OCI-LY3 (cell line): ENCODE measurements around the gene TRIM43.
"Not testable (repeated sequence)": the region's sequence is repeated elsewhere in the genome, so short reads cannot be mapped to it uniquely, and the experiment has no call there.

Experiments used
- H2AFZ ChIP-seq: fragments of 200-600, 300-600 bp; shearing (Covaris generic); 2 replicates; pipeline ENCODE4 v1.6.0; 2014; ENCODE audit warnings: antibody characterized with exemption, low read depth, low read length
- H3K27ac ChIP-seq: fragments of 200-600, 300-600 bp; sonication (generic); 2 replicates; pipeline ENCODE4 v1.5.1; 2014; ENCODE audit warnings: mild to moderate bottlenecking, low read length, moderate library complexity, mixed read lengths
- H3K27me3 ChIP-seq: fragments of 200-600, 300-600 bp; sonication (generic); 2 replicates; pipeline ENCODE4 v1.6.1; 2014; ENCODE audit warnings: low read depth, low read length, mixed read lengths
- H3K36me3 ChIP-seq: fragments of 200-600, 300-600 bp; sonication (generic); replicated peaks from 2 replicates; pipeline ENCODE3; 2014; ENCODE audit warnings: low read depth, low read length, mixed read lengths
- H3K4me1 ChIP-seq: fragments of 300-600, 200-600 bp; sonication (generic); 2 replicates; pipeline ENCODE4 v1.6.1; 2014; ENCODE audit warnings: low read length, mixed read lengths
- H3K4me2 ChIP-seq: fragments of 200-600, 300-600 bp; sonication (generic); 2 replicates; pipeline ENCODE4 v1.6.1; 2014; ENCODE audit warnings: low read length, mixed read lengths
- H3K4me3 ChIP-seq: fragments of 300-600, 200-600 bp; sonication (generic); 2 replicates; pipeline ENCODE4 v1.5.1; 2014; ENCODE audit warnings: antibody characterized with exemption, mild to moderate bottlenecking, low read length, moderate library complexity
- H3K79me2 ChIP-seq: fragments of 300-600, 200-600 bp; shearing (Covaris generic); 2 replicates; pipeline ENCODE4 v1.6.1; 2014; ENCODE audit warnings: mild to moderate bottlenecking, low read length, mixed read lengths
- H3K9ac ChIP-seq: fragments of 300-600, 200-600 bp; shearing (Covaris generic); 2 replicates; pipeline ENCODE4 v1.6.0; 2014; ENCODE audit warnings: mild to moderate bottlenecking, low read length, moderate library complexity
- H3K9me3 ChIP-seq: fragments of 200-600, 300-600 bp; shearing (Covaris generic); 2 replicates; pipeline ENCODE4 v1.6.1; 2014; ENCODE audit warnings: low read length, mixed read lengths; ENCODE audit not compliant: insufficient read depth
- H4K20me1 ChIP-seq: fragments of 200-600, 300-600 bp; sonication (generic); 2 replicates; pipeline ENCODE4 v1.6.1; 2016; ENCODE audit warnings: low read length, mixed read lengths; ENCODE audit not compliant: insufficient read depth

TRIM43 gene

DNA sequence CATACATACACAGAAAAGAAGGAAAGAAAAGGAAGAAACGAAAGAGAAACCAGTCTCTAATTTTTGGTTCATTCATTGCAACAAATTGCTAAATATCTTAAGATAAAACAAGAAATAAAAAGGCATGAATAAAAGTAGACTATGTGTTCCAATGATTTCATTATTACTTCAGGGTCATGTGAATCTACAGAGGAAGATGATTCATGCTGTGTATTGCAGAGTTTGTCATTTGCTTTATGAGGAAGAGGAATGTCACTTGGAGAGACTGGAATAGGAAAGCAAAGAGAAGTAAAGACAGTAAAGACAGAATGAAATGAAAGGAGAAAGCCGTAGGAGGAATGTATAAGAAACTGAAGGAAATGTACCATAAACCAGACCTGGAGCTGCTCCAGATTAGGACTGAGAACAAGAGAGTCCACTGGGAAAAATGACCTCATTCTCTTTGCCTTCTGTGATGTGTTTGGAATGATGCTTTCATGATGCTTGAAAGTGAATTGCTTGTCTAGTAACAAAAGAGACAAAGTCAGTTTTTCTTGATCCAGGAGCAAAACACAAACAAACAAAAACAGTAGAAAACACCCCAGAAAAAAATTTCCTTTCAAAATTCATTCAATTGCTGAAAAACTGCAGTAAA is 41.9 kb downstream of the TRIM43 start:
- not testable (repeated sequence) for H3K4me1 ChIP-seq, H3K9me3 ChIP-seq, H4K20me1 ChIP-seq, H3K27ac ChIP-seq, H2AFZ ChIP-seq, H3K36me3 ChIP-seq, H3K4me2 ChIP-seq, H3K79me2 ChIP-seq, H3K4me3 ChIP-seq, H3K27me3 ChIP-seq, H3K9ac ChIP-seq

DNA sequence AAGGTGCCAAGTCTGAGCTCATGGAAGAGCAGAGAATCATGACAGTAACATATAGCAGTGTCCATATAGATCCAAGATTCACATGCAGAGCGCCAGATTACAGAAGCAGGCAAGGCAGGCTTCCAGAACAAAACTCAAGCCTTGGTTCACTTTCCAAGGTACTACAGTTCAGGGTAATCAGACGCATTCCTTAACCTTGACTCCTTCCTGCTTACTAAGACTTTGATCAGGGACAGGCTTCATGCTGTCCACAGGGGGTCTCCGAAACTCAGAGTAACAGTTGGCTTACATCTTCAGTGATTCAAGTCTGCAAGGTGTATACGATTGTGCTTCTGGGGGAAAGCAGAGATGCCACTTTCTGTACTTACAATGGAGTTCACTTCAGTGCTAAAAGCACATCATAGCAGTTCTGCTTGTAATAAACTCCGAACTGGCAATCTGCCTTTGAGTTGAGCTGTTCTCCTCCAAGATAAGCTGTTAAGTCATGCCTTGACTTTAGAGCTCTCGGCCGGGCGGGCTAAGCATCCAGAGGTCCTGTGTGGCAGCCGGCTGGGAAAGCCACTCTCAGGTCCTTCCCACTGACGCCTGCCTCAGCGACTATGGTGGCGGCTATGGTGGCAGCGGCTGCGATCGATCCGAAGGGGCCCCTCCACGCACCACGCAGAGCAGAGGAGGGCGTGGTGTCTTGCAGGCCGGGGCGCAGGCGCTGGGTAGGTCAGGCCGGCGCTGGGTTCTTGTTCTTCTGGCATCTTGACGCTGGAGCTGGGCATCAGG is 48.9 kb downstream of the TRIM43 start:
- not testable (repeated sequence) for H3K36me3 ChIP-seq, H3K9me3 ChIP-seq, H3K27me3 ChIP-seq, H3K4me3 ChIP-seq, H2AFZ ChIP-seq, H4K20me1 ChIP-seq, H3K4me1 ChIP-seq, H3K27ac ChIP-seq, H3K79me2 ChIP-seq, H3K9ac ChIP-seq, H3K4me2 ChIP-seq

DNA sequence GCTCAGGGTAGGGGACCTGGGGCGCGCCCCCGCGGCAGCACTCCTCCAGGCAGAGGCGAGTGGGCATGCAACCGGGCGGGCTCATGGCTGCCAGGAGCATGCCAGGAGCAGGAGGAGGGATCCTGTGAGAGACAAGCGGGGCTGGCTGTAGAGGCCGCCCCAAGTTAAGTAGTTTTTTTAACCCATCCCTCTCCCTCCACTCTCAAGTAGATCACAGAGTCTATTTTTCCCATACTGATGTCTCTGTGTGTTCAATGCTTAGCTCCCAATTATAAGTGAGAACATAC is 49.4 kb downstream of the TRIM43 start:
- H2AFZ ChIP-seq, H3K27me3 ChIP-seq, H3K79me2 ChIP-seq, H3K9ac ChIP-seq, H3K4me2 ChIP-seq, H3K36me3 ChIP-seq, H3K27ac ChIP-seq, H3K9me3 ChIP-seq, H3K4me3 ChIP-seq, H4K20me1 ChIP-seq, H3K4me1 ChIP-seq: not testable (repeated sequence)

DNA sequence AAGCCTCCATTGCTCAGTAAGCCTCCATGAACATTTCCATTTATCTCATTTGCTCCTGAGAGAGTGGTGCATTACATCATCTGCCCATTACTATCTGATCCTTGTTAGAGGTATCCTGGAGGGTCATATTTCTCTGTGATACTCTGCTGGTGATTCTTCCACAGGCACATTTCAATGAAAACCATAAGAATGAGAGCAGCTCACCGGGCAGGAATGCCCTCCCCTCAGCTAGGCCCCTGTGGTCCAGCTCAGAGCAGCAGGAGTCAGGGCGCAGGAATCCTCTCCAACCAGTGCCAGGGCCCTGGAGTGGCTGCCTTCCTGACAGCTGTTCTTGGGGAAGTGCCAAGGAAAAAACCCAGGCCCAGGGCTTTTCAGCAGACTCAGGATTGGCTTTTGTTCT is 50.0 kb downstream of the TRIM43 start:
- not testable (repeated sequence) for H3K27me3 ChIP-seq, H3K4me1 ChIP-seq, H4K20me1 ChIP-seq, H3K9ac ChIP-seq, H3K79me2 ChIP-seq, H3K4me2 ChIP-seq, H2AFZ ChIP-seq, H3K4me3 ChIP-seq, H3K36me3 ChIP-seq, H3K27ac ChIP-seq, H3K9me3 ChIP-seq

DNA sequence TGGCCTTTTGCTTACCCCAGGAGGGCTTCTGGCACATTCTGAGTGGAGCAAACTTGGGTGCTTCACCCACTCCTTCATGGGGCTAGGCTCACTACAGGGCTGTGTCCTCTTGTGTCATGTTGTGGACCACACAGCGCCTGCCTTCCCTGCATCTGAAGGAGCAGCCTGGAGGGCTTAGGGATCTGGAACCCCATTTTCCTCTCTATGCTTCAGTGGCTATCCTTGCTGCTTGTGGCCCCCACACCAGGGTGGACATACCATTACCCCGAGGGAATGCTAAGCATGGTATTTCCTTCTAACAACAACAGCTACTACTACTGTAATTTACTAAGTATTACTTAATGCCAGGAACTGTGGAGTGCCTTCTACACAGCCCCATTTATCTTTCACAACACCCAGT is 50.6 kb downstream of the TRIM43 start:
- not testable (repeated sequence) for H3K9ac ChIP-seq, H3K4me1 ChIP-seq, H3K79me2 ChIP-seq, H3K27ac ChIP-seq, H3K36me3 ChIP-seq, H2AFZ ChIP-seq, H3K4me3 ChIP-seq, H4K20me1 ChIP-seq, H3K9me3 ChIP-seq, H3K27me3 ChIP-seq, H3K4me2 ChIP-seq

DNA sequence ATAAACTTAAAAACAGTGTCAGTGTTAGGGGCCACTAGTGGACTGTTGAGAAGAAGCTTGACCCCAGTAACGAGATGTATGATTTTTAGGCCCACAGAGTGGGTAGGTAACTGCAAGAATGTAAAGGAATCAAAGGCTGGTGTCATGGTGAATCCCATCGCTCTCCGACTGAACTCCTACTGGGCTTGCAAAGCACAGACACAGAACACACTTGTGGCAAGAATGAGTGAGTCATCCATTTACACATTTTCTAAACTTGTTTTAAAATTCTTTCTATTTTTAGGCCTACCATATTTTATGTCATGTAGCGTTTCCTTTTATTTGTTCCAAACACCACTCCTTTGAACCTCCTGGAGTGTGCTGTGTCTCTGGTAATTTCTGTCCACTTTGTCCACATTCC is 51.1 kb downstream of the TRIM43 start:
- H3K4me2 ChIP-seq, H3K27me3 ChIP-seq, H2AFZ ChIP-seq, H3K79me2 ChIP-seq, H3K36me3 ChIP-seq, H3K27ac ChIP-seq, H3K4me3 ChIP-seq, H3K9me3 ChIP-seq, H3K9ac ChIP-seq, H3K4me1 ChIP-seq, H4K20me1 ChIP-seq: not testable (repeated sequence)

DNA sequence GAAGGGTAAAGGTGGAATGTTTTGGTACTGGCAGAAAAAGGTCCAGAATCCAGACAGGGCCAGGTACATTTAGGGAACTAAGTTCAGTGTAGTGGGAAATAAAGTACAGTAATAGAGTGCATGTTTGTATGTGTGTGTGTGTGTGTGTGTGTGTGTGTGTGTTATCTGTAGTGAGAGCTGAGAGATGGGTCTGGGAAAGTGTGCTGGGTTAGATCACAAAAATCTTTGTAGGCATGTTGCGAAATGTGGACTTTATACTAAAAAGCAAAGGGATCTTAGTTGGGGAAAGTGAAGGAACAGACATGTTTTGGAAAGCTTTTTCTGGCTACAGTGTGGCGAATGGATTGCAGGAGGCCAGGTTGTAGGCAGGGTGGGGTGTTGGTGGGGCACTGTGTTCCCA is 53.5 kb downstream of the TRIM43 start:
- H3K36me3 ChIP-seq, H3K9ac ChIP-seq, H3K79me2 ChIP-seq, H3K4me3 ChIP-seq, H2AFZ ChIP-seq, H3K9me3 ChIP-seq, H4K20me1 ChIP-seq, H3K27ac ChIP-seq, H3K27me3 ChIP-seq, H3K4me2 ChIP-seq, H3K4me1 ChIP-seq: not testable (repeated sequence)

DNA sequence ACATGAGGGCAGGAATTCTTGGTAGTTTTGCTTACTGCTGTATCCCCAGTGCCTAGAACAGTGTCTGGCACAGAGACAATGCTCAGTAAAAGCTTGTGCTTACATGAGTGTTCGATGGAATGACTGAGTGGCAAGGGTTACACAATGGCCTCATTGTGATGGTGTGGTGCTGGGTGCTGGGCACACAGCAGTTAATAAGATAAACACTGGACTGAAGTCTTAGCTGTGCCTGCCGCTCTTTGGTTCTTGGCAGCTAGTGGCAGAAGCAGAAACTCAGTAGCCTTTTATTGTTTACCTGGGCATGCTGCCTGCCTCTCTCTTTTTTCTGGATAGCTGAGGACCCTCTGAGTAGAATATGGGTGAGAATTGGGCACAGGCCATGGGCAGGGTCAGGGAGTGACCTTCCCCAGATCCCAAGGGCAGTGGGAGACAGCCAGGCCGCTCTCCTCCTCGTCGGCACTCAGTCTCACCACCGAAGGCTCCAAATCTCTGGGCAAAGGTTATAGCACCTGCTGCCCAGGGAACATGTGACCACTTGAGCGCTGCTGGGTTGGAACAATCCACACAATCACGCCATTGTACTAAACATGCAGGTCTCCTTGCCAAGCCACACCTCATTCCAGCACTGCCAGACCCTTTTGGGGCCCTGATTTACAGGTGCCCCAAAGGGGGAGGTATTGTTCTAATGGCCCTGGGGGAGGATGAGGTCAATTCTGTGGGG is 54.6 kb downstream of the TRIM43 start:
- H2AFZ ChIP-seq, H3K9me3 ChIP-seq, H3K4me2 ChIP-seq, H3K9ac ChIP-seq, H3K4me3 ChIP-seq, H3K4me1 ChIP-seq, H4K20me1 ChIP-seq, H3K27me3 ChIP-seq, H3K36me3 ChIP-seq, H3K27ac ChIP-seq, H3K79me2 ChIP-seq: not testable (repeated sequence)

DNA sequence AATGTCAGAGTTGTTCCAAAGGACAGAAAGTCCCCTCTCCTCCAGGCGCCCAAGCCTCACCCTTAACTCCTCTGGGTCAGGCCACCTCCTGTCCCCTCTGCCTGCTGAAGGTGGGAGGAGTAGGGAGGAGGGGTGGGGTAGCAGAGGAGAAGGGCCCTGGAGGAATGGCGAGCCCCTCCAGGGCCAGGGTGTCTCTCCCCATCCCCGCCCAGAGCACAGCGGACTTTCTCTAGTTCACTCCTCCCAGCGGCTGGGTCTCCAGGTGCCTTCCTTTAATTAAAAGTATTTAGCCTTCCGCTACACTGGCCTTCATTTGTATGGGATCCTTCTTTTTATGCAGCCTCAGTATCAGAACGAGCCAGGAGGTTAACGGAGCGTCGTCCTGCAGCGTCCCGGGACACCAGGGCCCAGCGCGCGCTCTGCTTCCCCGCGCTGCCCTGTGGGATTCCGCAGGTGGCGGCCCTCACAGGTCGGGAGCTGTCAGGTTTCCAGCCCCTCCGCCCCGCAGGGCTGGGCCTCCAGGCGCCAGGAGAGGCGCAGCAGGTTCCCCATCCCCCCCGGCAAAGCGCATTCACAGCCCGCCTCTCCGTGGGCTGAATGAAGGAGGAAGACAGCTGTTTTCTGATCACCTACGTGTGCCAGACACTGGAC is 57.2 kb downstream of the TRIM43 start:
- H3K9ac ChIP-seq, H3K36me3 ChIP-seq, H3K4me3 ChIP-seq, H3K79me2 ChIP-seq, H3K4me2 ChIP-seq, H3K4me1 ChIP-seq, H3K27ac ChIP-seq, H2AFZ ChIP-seq, H3K9me3 ChIP-seq, H3K27me3 ChIP-seq, H4K20me1 ChIP-seq: not testable (repeated sequence)
